H1 (cell line): ENCODE results near the gene SLC27A4. TPM values are rescaled to one million over a fixed set of nuclear protein-coding genes. Genes with fewer than 3 reads are reported as not detected.

ENCODE experiments used
- ASH2L ChIP-seq: fragments of 200-600, 300-600 bp; sonication (generic); IDR thresholded peaks from one replicate; pipeline ENCODE4 v1.7.1; 2017; ENCODE audit warnings: low read length
- KDM1A ChIP-seq: fragments of 200-600, 300-600 bp; sonication (generic); IDR thresholded peaks from 2 replicates; pipeline ENCODE4 v1.7.1; 2016; ENCODE audit warnings: mild to moderate bottlenecking, low read length, borderline replicate concordance
- NANOG ChIP-seq: IDR thresholded peaks from 2 replicates; pipeline ENCODE4 v1.6.1; 2011; ENCODE audit warnings: low read length, low read depth, mild to moderate bottlenecking, inconsistent platforms; ENCODE audit not compliant: insufficient read depth, poor library complexity, severe bottlenecking
- polyA plus RNA-seq, 7 experiments: library from polyadenylated mRNA; depleted of rRNA in 3 of 7; stranded (reverse) in 5 of 7; unstranded in 2 of 7; fragments of >200 nt in 5 of 7; fragments of 200-250 nt in 2 of 7; gene quantifications; 1 replicate in 5 of 7; 2 replicates in 1 of 7; 4 replicates in 1 of 7; pipeline versions ENCODE4 v1.2.1 to v1.2.3, GENCODE V29; 2011 to 2013; ENCODE audit warnings: missing spikeins in 2 of 7, mixed read lengths in 2 of 7
- total RNA-seq: library from RNA; stranded (reverse); fragmentation: NEBNext Ultra II Directional; extraction: Animal tissue kit (Norgen Biotek cat#: 25700); gene quantifications from 2 replicates; pipeline ENCODE4 v1.2.1, GENCODE V29; 2021

Gene SLC27A4
- total and polyA plus RNA-seq, 2 of the 8 experiments (the other 6 are each of a cell fraction or from before 2014, with no cell fraction given), result 14.9 to 20.5 TPM

DNA sequence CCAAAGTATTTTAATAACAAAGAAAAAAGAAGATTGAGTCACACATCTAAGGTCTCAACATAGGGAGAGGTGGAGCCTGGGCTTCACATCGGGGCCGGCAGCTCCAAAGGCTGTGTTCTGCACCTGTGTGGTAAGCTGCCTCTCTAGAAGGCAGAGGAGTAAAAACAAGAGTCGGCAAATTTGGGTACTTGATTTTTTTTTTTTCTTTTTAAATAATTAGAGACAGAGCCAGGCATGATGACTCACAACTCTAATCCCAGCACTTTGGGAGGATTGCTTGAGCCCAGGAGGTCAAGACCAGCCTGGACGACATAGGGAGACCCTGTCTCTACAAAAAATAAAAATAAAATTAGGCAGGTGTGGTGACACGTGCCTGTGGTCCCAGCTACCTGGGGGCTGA, 35.5 kb downstream of the SLC27A4 start (continued):
- no peak for TF ChIP-seq ASH2L
- TF ChIP-seq KDM1A, result no peak
- no peak for TF ChIP-seq NANOG
